Activated T-helper 1 cell treated with anti-CD3 and anti-CD28 coated beads, Interleukin-12 subunit alpha, Interleukin-12 subunit beta, Interleukin-2, Interleukin-4 antibody, amounts not matched to agents 30 ng/mL and 10 ng/mL and 1 ng/mL, durations not matched to agents 14 hours and 24 hours and 36 hours (primary cell): ENCODE results near the gene ASTN1. TPM values are rescaled to one million over a fixed set of nuclear protein-coding genes. Genes with fewer than 3 reads are reported as not detected.

Source experiments
- DNase-seq: peaks from one replicate; pipeline ENCODE4 v3.0.0; 2021; ENCODE audit warnings: low spot score
- H3K27ac Mint-ChIP-seq: one replicate; pipeline ENCODE4 v1.8.0; 2021; ENCODE audit warnings: mild to moderate bottlenecking, mixed read lengths
- H3K27me3 Mint-ChIP-seq: one replicate; pipeline ENCODE4 v1.8.0; 2022; ENCODE audit warnings: mild to moderate bottlenecking, moderate library complexity, mixed read lengths; ENCODE audit not compliant: insufficient read depth
- H3K36me3 Mint-ChIP-seq: one replicate; pipeline ENCODE4 v1.8.0; 2021; ENCODE audit warnings: low read depth, mixed read lengths
- H3K4me1 Mint-ChIP-seq: one replicate; pipeline ENCODE4 v1.8.0; 2021; ENCODE audit warnings: low read depth, mixed read lengths
- H3K4me3 Mint-ChIP-seq: one replicate; pipeline ENCODE4 v1.8.0; 2021; ENCODE audit warnings: mild to moderate bottlenecking, moderate library complexity, mixed read lengths
- H3K9me3 Mint-ChIP-seq: one replicate; pipeline ENCODE4 v1.8.0; 2021; ENCODE audit warnings: mixed read lengths
- intact Hi-C: fragments of 100-400 bp; cut with micrococcal nuclease; formaldehyde crosslinking; loops from one replicate; pipeline ENCODE4 v1.15.1; 2024
- total RNA-seq: library from RNA; stranded (reverse); gene quantifications from 2 replicates; pipeline ENCODE4 v1.2.3, GENCODE V29; 2022

ASTN1 gene
- total RNA-seq, 1 donor from 2014 or later = not detected

DNA sequence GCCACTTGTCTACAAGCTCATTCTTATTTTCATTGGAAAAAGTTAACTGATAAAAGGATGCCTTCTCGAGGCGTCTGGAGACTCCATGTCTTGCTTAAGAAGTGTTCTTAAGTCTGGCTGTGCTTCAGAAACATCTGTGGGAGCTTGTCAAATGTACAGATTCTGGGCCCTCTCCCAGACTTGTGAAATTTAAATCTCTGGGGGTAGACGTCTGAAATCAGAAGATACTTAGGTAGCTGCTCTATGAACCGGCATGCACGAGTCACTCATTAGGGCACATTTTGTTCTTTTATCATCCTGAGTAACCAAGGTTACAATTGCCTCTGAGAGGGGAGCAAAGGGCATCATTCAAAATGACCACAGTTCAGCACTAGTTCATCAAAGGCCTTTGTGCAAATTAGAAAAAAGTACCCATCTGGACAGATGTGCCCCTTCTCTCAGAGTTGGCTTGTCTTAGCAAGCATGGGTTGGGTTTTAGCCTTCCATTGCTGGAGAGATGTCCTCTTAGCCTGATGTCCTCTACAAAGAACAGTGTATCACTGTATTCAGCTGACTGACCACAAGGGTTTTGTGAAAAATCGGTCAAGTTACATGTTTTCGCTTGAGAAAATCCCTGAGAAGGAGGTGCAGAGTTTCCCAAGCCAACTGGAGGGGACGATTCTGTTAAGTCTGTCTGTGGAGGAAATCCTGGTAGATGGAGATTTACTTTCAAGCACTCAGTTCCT lies 156.9 kb downstream of the ASTN1 start:
- no peaks in the 10 kb centered on the region for H3K27me3 Mint-ChIP-seq
- no peaks in the 10 kb centered on the region for H3K9me3 Mint-ChIP-seq
- no peak overlapping the region for H3K4me3 Mint-ChIP-seq
- no peaks in the 10 kb centered on the region for H3K4me1 Mint-ChIP-seq
- DNase-seq = no peak
- intact Hi-C loops = no loop called here
- no peak overlapping the region for H3K27ac Mint-ChIP-seq
- no peaks in the 10 kb centered on the region for H3K36me3 Mint-ChIP-seq

DNA sequence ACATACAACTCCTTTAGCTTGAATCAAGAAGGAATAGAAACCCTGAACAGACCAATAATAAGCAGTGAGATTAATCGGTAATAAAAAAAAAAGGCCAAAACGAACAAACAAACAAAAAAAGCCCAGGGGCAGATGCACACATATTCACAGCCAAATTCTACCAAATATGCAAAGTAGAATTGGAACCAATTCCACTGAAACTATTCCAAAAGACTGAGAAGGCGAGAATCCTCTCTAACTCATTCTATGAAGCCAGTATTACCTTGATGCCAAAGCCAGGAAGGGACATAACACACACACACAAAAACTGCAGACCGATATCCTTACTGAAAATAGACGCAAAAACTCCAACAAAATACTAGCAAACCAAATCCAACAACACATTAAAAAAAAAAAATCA lies 161.6 kb downstream of the ASTN1 start:
- no peaks in the 10 kb centered on the region for H3K27me3 Mint-ChIP-seq
- H3K27ac Mint-ChIP-seq = no peak overlapping the region
- no peaks in the 10 kb centered on the region for H3K9me3 Mint-ChIP-seq
- no peak for DNase-seq
- H3K4me1 Mint-ChIP-seq = no peaks in the 10 kb centered on the region
- H3K36me3 Mint-ChIP-seq = no peaks in the 10 kb centered on the region
- no peak overlapping the region for H3K4me3 Mint-ChIP-seq
- intact Hi-C loops = no loop called here

DNA sequence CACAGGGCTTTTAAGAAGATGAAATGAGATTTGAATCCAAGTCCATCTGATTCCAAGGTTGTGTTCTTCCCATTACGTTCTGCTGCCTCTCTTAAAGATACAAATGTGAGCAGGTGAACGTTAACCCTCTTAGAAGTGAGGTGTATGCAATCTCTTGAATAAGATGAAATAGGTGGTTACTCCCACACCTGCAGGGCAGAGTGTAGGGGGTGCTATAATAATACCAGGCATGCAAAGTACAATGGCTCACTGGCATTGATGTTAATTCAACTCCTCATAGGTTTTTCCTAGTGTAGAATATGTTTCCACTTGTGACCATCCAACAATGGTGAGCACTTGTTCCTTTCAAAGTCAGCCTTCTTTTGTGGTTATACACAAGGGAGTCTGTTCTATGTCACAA lies 163.0 kb downstream of the ASTN1 start:
- no peaks in the 10 kb centered on the region for H3K36me3 Mint-ChIP-seq
- DNase-seq = no peak
- no peaks in the 10 kb centered on the region for H3K9me3 Mint-ChIP-seq
- intact Hi-C loops = no loop called here
- no peaks in the 10 kb centered on the region for H3K4me1 Mint-ChIP-seq
- no peak overlapping the region for H3K27ac Mint-ChIP-seq
- H3K27me3 Mint-ChIP-seq = no peaks in the 10 kb centered on the region
- H3K4me3 Mint-ChIP-seq = no peak overlapping the region

DNA sequence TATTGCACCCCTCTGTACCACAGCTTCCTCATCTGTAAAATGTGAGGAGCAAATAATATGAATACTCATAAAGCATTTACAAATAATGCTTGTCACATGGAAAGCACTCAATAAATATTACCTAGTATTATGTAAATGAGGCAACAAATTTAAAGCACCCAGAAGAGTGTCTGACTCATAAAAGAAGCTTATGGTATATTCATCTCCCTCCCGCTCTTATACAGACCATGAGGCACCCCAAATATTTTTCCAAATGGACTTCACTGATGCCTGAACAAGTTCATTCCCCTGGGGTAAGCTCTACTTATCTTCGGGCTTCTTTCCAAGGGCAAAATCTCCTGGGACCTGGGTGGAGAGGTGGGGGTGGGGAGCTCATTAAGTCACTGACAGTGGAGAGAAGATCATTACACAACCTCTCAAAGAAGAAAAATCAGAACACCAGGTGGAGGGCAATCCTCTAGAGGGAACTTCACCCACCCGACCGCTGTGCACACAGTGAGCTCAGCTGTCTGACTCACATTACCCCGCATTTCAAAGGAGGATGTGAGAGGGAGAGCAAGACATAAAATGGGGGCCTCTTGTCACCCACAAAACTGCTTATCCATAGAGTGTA lies 166.2 kb downstream of the ASTN1 start:
- intact Hi-C loops = no loop called here
- Mint-ChIP-seq H3K9me3 (no peaks in the 10 kb centered on the region), H3K27me3 (no peaks in the 10 kb centered on the region), H3K36me3 (no peaks in the 10 kb centered on the region), H3K4me1 (no peaks in the 10 kb centered on the region), H3K4me3 (no peak overlapping the region), H3K27ac (no peak overlapping the region)
- DNase-seq = no peak

- Mint-ChIP-seq H3K36me3 (no peaks in the 10 kb centered on the region), H3K27ac (no peak overlapping the region), H3K9me3 (no peaks in the 10 kb centered on the region), H3K4me3 (no peak overlapping the region), H3K27me3 (no peaks in the 10 kb centered on the region), H3K4me1 (no peaks in the 10 kb centered on the region)
- no peak for DNase-seq
- intact Hi-C loops = no loop called here
Observed at GRCh38 chr1:176996456-176997090, 167.9 kb downstream of the ASTN1 start.

- Mint-ChIP-seq H3K27me3 (no peaks in the 10 kb centered on the region), H3K27ac (no peak overlapping the region), H3K36me3 (no peaks in the 10 kb centered on the region), H3K9me3 (no peaks in the 10 kb centered on the region), H3K4me3 (no peak overlapping the region), H3K4me1 (no peaks in the 10 kb centered on the region)
- intact Hi-C loops = no loop called here
- DNase-seq = no peak
Observed at GRCh38 chr1:176994931-176995596, 169.4 kb downstream of the ASTN1 start.

DNA sequence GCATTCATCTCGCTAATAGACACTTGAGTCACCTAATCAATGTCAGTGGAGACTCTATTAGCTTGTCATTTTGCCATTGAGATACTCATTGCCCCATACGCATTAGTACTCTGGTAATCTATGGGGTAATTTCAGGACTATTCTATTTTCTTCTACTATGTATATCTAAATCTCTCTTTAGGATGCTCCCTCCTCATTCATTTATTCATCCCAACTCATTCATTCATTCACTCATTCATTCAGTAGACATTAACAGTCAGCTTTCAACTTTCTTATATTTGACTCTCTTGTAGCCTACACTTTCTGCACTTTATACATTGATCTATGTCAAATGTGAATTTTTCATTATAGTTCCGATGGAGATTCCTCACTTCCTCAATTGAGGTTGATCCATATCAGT lies 170.9 kb downstream of the ASTN1 start:
- intact Hi-C loops = no loop called here

GRCh38 chr1:176989754-176990153 lies 174.8 kb downstream of the ASTN1 start:
- no peak for DNase-seq
- no peak overlapping the region for H3K27ac Mint-ChIP-seq
- H3K9me3 Mint-ChIP-seq = no peaks in the 10 kb centered on the region
- H3K4me3 Mint-ChIP-seq = no peak overlapping the region
- intact Hi-C loops = no loop called here
- H3K4me1 Mint-ChIP-seq = no peaks in the 10 kb centered on the region
- no peaks in the 10 kb centered on the region for H3K36me3 Mint-ChIP-seq
- no peaks in the 10 kb centered on the region for H3K27me3 Mint-ChIP-seq

More for the DNA sequence above, 170.9 kb downstream of the ASTN1 start:
- no peaks in the 10 kb centered on the region for H3K27me3 Mint-ChIP-seq
- H3K9me3 Mint-ChIP-seq = no peaks in the 10 kb centered on the region
- no peak overlapping the region for H3K4me3 Mint-ChIP-seq
- no peak for DNase-seq
- H3K27ac Mint-ChIP-seq = no peak overlapping the region
- no peaks in the 10 kb centered on the region for H3K4me1 Mint-ChIP-seq
- H3K36me3 Mint-ChIP-seq = no peaks in the 10 kb centered on the region

- Mint-ChIP-seq H3K27me3 (no peaks in the 10 kb centered on the region), H3K4me3 (no peak overlapping the region), H3K9me3 (no peaks in the 10 kb centered on the region), H3K36me3 (no peaks in the 10 kb centered on the region), H3K4me1 (no peaks in the 10 kb centered on the region), H3K27ac (no peak overlapping the region)
- DNase-seq = no peak
- intact Hi-C loops = no loop called here
Observed at GRCh38 chr1:176989023-176989422, 175.5 kb downstream of the ASTN1 start.

GRCh38 chr1:176987016-176987415 lies 177.5 kb downstream of the ASTN1 start:
- intact Hi-C loops = no loop called here
- no peaks in the 10 kb centered on the region for H3K27me3 Mint-ChIP-seq
- H3K4me3 Mint-ChIP-seq = no peak overlapping the region
- no peaks in the 10 kb centered on the region for H3K4me1 Mint-ChIP-seq
- H3K36me3 Mint-ChIP-seq = no peaks in the 10 kb centered on the region
- no peaks in the 10 kb centered on the region for H3K9me3 Mint-ChIP-seq
- no peak for DNase-seq
- no peak overlapping the region for H3K27ac Mint-ChIP-seq

DNA sequence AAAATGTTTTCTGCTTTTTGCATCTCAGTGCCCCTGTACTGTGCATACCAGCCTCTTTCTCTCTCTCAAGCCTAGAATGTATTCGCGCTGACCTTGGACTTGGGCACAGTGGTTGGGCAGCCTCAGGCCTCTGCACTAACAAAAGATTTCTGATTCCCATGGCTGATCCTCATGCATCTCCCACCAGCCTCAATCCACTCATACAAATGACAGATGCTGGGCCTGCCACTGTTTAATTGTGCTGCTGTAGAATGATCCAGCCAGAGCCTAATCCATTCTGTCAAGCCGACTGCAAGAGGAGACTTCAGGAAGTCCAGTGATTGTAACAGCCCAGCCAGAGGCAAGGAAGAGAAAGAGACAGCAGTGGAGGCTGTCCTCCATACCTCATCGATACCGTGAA lies 180.8 kb downstream of the ASTN1 start:
- intact Hi-C loops = no loop called here
- no peak for DNase-seq
- H3K9me3 Mint-ChIP-seq = no peaks in the 10 kb centered on the region
- H3K4me1 Mint-ChIP-seq = no peaks in the 10 kb centered on the region
- H3K4me3 Mint-ChIP-seq = no peak overlapping the region
- H3K36me3 Mint-ChIP-seq = no peaks in the 10 kb centered on the region
- H3K27me3 Mint-ChIP-seq = no peaks in the 10 kb centered on the region
- no peak overlapping the region for H3K27ac Mint-ChIP-seq

DNA sequence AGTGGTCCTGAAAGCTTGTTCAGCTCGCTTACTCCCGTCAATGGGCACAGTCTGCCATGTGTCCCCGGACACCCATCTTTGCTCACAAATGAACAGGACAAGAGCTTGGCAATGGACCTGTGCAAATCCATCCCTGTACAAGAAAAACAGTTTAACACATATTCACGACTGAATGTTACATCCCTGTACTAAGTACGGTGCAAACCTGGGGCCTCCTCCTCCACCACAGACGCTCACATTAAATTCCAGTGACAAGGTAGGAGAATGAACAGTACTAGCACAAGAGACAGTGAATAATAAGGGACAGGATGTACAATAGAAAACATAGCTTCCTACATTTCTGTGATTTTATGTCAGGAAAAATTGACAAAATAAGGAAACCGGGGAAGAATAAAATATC lies 187.7 kb downstream of the ASTN1 start:
- Mint-ChIP-seq H3K4me3 (no peak overlapping the region), H3K27ac (no peak overlapping the region), H3K9me3 (no peaks in the 10 kb centered on the region)

GRCh38 chr1:176976225-176976624 lies 188.3 kb downstream of the ASTN1 start:
- Mint-ChIP-seq H3K27me3 (no peaks in the 10 kb centered on the region), H3K4me3 (no peak overlapping the region), H3K9me3 (no peaks in the 10 kb centered on the region), H3K36me3 (no peaks in the 10 kb centered on the region), H3K27ac (no peak overlapping the region), H3K4me1 (no peaks in the 10 kb centered on the region)
- DNase-seq = no peak
- intact Hi-C loops = no loop called here

More for the DNA sequence above, 187.7 kb downstream of the ASTN1 start:
- no peaks in the 10 kb centered on the region for H3K27me3 Mint-ChIP-seq
- DNase-seq = no peak
- H3K4me1 Mint-ChIP-seq = no peaks in the 10 kb centered on the region
- no peaks in the 10 kb centered on the region for H3K36me3 Mint-ChIP-seq
- intact Hi-C loops = no loop called here
